IPS-18c (cell line): Measurements from ENCODE around the gene CEPT1.
A peak's percentile ranks its signal among the peaks of the same experiment; 100 is the strongest.

Source experiments
- H3K4me3 ChIP-seq: 2 replicates; pipeline ENCODE4 v1.7.0; 2013; ENCODE audit warnings: low read depth, mild to moderate bottlenecking, low read length, moderate library complexity; ENCODE audit not compliant: insufficient read depth
- H3K9me3 ChIP-seq: one replicate; pipeline ENCODE4 v1.6.1; 2013; ENCODE audit warnings: mild to moderate bottlenecking, low read length, moderate library complexity; ENCODE audit not compliant: control insufficient read depth, insufficient read depth

CEPT1 gene

GRCh38 chr1:111199881-111200801, 60.1 kb downstream of the CEPT1 start, which contains the start of gene DENND2D:
DENND2D (minus strand) TSS chr1:111200646; CDS start chr1:111200459, 187 bp downstream.
- Histone ChIP-seq H3K9me3 (peaks cover 2% of the 10 kb centered on the region), H3K4me3 (no peak within 1 kb of the TSS)

- peaks cover 2% of the 10 kb centered on the region for H3K9me3 ChIP-seq
Measured at GRCh38 chr1:111200802-111201161, 60.8 kb downstream of the CEPT1 start.

GRCh38 chr1:111201275-111202090, 61.5 kb downstream of the CEPT1 start:
- Histone ChIP-seq H3K4me3 (no peak overlapping the region), H3K9me3 (peaks cover 2% of the 10 kb centered on the region)

More at GRCh38 chr1:111200802-111201161, 60.8 kb downstream of the CEPT1 start:
- H3K4me3 ChIP-seq: no peak overlapping the region

- H3K4me3 ChIP-seq: no peak overlapping the region
Measured at GRCh38 chr1:111202366-111202706, 62.3 kb downstream of the CEPT1 start.

GRCh38 chr1:111202707-111203623, 62.9 kb downstream of the CEPT1 start:
- Histone ChIP-seq H3K9me3 (peaks cover 2% of the 10 kb centered on the region), H3K4me3 (no peak overlapping the region)

More at GRCh38 chr1:111202366-111202706, 62.3 kb downstream of the CEPT1 start:
- peaks cover 2% of the 10 kb centered on the region for H3K9me3 ChIP-seq

- Histone ChIP-seq H3K4me3 (peak overlapping the region; percentile 50; the same call in 1 of the 2 replicates), H3K9me3 (peaks cover 2% of the 10 kb centered on the region)
Measured at GRCh38 chr1:111203681-111204200, 63.7 kb downstream of the CEPT1 start.

- Histone ChIP-seq H3K9me3 (peaks cover 2% of the 10 kb centered on the region), H3K4me3 (peak overlapping the region; percentile 50)
Measured at GRCh38 chr1:111204201-111204982, 64.4 kb downstream of the CEPT1 start.

GRCh38 chr1:111204983-111205713, 65.1 kb downstream of the CEPT1 start:
- Histone ChIP-seq H3K9me3 (peaks cover 2% of the 10 kb centered on the region), H3K4me3 (no peak overlapping the region)

GRCh38 chr1:111205714-111206050, 65.7 kb downstream of the CEPT1 start:
- no peak overlapping the region for H3K4me3 ChIP-seq
- peaks cover 2% of the 10 kb centered on the region for H3K9me3 ChIP-seq

GRCh38 chr1:111208921-111209320, 68.9 kb downstream of the CEPT1 start:
- Histone ChIP-seq H3K4me3 (no peak overlapping the region), H3K9me3 (peaks cover 2% of the 10 kb centered on the region)

GRCh38 chr1:111209622-111210021, 69.6 kb downstream of the CEPT1 start:
- Histone ChIP-seq H3K9me3 (peaks cover 3% of the 10 kb centered on the region), H3K4me3 (no peak overlapping the region)

GRCh38 chr1:111211921-111212320, 71.9 kb downstream of the CEPT1 start:
- H3K4me3 ChIP-seq: no peak overlapping the region

GRCh38 chr1:111212634-111213335, 72.8 kb downstream of the CEPT1 start:
- Histone ChIP-seq H3K4me3 (no peak overlapping the region), H3K9me3 (peaks cover 2% of the 10 kb centered on the region)

More at GRCh38 chr1:111211921-111212320, 71.9 kb downstream of the CEPT1 start:
- H3K9me3 ChIP-seq: peaks cover 2% of the 10 kb centered on the region

GRCh38 chr1:111213412-111213811, 73.4 kb downstream of the CEPT1 start:
- Histone ChIP-seq H3K9me3 (peaks cover 2% of the 10 kb centered on the region), H3K4me3 (no peak overlapping the region)
